Progenitor cell of endocrine pancreas (in vitro differentiated cells): ENCODE results near the gene EXD3. TPM values are rescaled to one million over a fixed set of nuclear protein-coding genes. Genes with fewer than 3 reads are reported as not detected.
"Not testable (repeated sequence)": the region's sequence is repeated elsewhere in the genome, so short reads cannot be mapped to it uniquely, and the experiment has no call there.

ENCODE experiments used
- DNase-seq: peaks from one replicate; pipeline ENCODE4 v3.0.0; 2021; ENCODE audit warnings: low spot score; ENCODE audit not compliant: unreplicated experiment
- H3K27ac Mint-ChIP-seq: 2 replicates; pipeline ENCODE4 v1.8.0; 2021; ENCODE audit warnings: mild to moderate bottlenecking, moderate library complexity, mixed read lengths
- H3K27me3 Mint-ChIP-seq: 2 replicates; pipeline ENCODE4 v1.8.0; 2021; ENCODE audit warnings: mixed read lengths
- H3K36me3 Mint-ChIP-seq: 2 replicates; pipeline ENCODE4 v1.8.0; 2022; ENCODE audit warnings: mixed read lengths; ENCODE audit not compliant: insufficient read depth
- H3K4me1 Mint-ChIP-seq: 2 replicates; pipeline ENCODE4 v1.8.0; 2021; ENCODE audit warnings: low read depth, mixed read lengths
- H3K4me3 Mint-ChIP-seq: 2 replicates; pipeline ENCODE4 v1.8.0; 2021; ENCODE audit warnings: low read depth, mild to moderate bottlenecking, moderate library complexity, mixed read lengths
- H3K9me3 Mint-ChIP-seq: 2 replicates; pipeline ENCODE4 v1.8.0; 2021; ENCODE audit warnings: low read depth, mixed read lengths
- CTCF ChIP-seq: fragments of 200-600 bp; sonication (generic); IDR thresholded peaks from one replicate; pipeline ENCODE4 v1.5.0; 2021; ENCODE audit warnings: antibody characterized with exemption, mild to moderate bottlenecking; ENCODE audit not compliant: unreplicated experiment
- total RNA-seq: library from RNA; stranded (reverse); gene quantifications from 2 replicates; pipeline ENCODE4 v1.2.1, GENCODE V29; 2021

Gene EXD3
- total RNA-seq, 1 donor from 2014 or later, result 31.7 TPM

GRCh38 chr9:137349471-137350033 is 73.4 kb downstream of the EXD3 start:
- DNase-seq, result no peak
- H3K4me3 Mint-ChIP-seq, result no peak overlapping the region
- H3K36me3 Mint-ChIP-seq, result peaks cover 23% of the 10 kb centered on the region
- no peak overlapping the region for H3K27ac Mint-ChIP-seq
- H3K9me3 Mint-ChIP-seq, result peaks cover 4% of the 10 kb centered on the region
- no peaks in the 10 kb centered on the region for H3K4me1 Mint-ChIP-seq
- no peak for TF ChIP-seq CTCF
- no peaks in the 10 kb centered on the region for H3K27me3 Mint-ChIP-seq

- DNase-seq, result no peak
- peaks cover 29% of the 10 kb centered on the region for H3K36me3 Mint-ChIP-seq
Observed at GRCh38 chr9:137348769-137349470, 74.0 kb downstream of the EXD3 start.

GRCh38 chr9:137347928-137348327 is 75.0 kb downstream of the EXD3 start:
- H3K4me3 Mint-ChIP-seq, result no peak overlapping the region
- no peak for TF ChIP-seq CTCF

More at GRCh38 chr9:137348769-137349470, 74.0 kb downstream of the EXD3 start:
- no peak overlapping the region for H3K4me3 Mint-ChIP-seq
- H3K27ac Mint-ChIP-seq, result no peak overlapping the region
- no peaks in the 10 kb centered on the region for H3K4me1 Mint-ChIP-seq
- no peaks in the 10 kb centered on the region for H3K27me3 Mint-ChIP-seq
- peaks cover 4% of the 10 kb centered on the region for H3K9me3 Mint-ChIP-seq
- TF ChIP-seq CTCF, result no peak

GRCh38 chr9:137342482-137342881 is 80.5 kb downstream of the EXD3 start:
- Mint-ChIP-seq H3K4me3 (no peak overlapping the region), H3K27me3 (no peaks in the 10 kb centered on the region), H3K36me3 (peaks cover 48% of the 10 kb centered on the region), H3K9me3 (peaks cover 7% of the 10 kb centered on the region), H3K4me1 (no peaks in the 10 kb centered on the region), H3K27ac (no peak overlapping the region)
- DNase-seq, result no peak
- TF ChIP-seq CTCF, result no peak

More at GRCh38 chr9:137347928-137348327, 75.0 kb downstream of the EXD3 start:
- peaks cover 32% of the 10 kb centered on the region for H3K36me3 Mint-ChIP-seq
- no peaks in the 10 kb centered on the region for H3K27me3 Mint-ChIP-seq
- no peak for DNase-seq
- no peaks in the 10 kb centered on the region for H3K4me1 Mint-ChIP-seq
- no peak overlapping the region for H3K27ac Mint-ChIP-seq
- peaks cover 4% of the 10 kb centered on the region for H3K9me3 Mint-ChIP-seq

GRCh38 chr9:137341227-137341626 is 81.7 kb downstream of the EXD3 start:
- H3K4me1 Mint-ChIP-seq, result no peaks in the 10 kb centered on the region
- H3K4me3 Mint-ChIP-seq, result no peak overlapping the region
- no peaks in the 10 kb centered on the region for H3K27me3 Mint-ChIP-seq
- no peak overlapping the region for H3K27ac Mint-ChIP-seq
- TF ChIP-seq CTCF, result no peak
- H3K36me3 Mint-ChIP-seq, result peaks cover 42% of the 10 kb centered on the region
- DNase-seq, result no peak
- H3K9me3 Mint-ChIP-seq, result peaks cover 7% of the 10 kb centered on the region

- H3K27me3 Mint-ChIP-seq, H3K27ac Mint-ChIP-seq, H3K4me3 Mint-ChIP-seq, H3K4me1 Mint-ChIP-seq, DNase-seq: not testable (repeated sequence)
- Mint-ChIP-seq H3K9me3 (peaks cover 11% of the 10 kb centered on the region), H3K36me3 (peaks cover 42% of the 10 kb centered on the region)
Observed at GRCh38 chr9:137339908-137340462, 83.0 kb downstream of the EXD3 start.
